ENCODE measurements around the gene CDR2L. TPM values are rescaled to one million over a fixed set of nuclear protein-coding genes. Genes with fewer than 3 reads are reported as not detected.

CDR2L gene
- total and polyA plus RNA-seq, 2 experiments from 2014 or later = 8.0 to 16.4 TPM

- Histone ChIP-seq H3K4me1 (ENCODE audit: low read depth) (no peaks in the 10 kb centered on the region), H3K27me3 (peaks cover 50% of the 10 kb centered on the region), H3K4me3 (no peak overlapping the region), H3K36me3 (no peaks in the 10 kb centered on the region), H3K27ac (no peak overlapping the region), H3K9me3 (ENCODE audit: low read depth) (no peaks in the 10 kb centered on the region)
- TF ChIP-seq CTCF (IDR thresholded peaks at IDR 0.05; ENCODE audit: low read depth, low read length) = no peak
- DNase-seq (ENCODE audit: low read depth in 1 of 2, low spot score in 1 of 2) = no peak
Measured at GRCh38 chr17:74950207-74950606, 37.2 kb upstream of the CDR2L start.

- no peaks in the 10 kb centered on the region for H3K4me1 ChIP-seq (ENCODE audit: low read depth)
- no peak overlapping the region for H3K27ac ChIP-seq
- peaks cover 47% of the 10 kb centered on the region for H3K27me3 ChIP-seq
- no peak for DNase-seq (ENCODE audit: low read depth in 1 of 2, low spot score in 1 of 2)
- no peaks in the 10 kb centered on the region for H3K36me3 ChIP-seq
- no peaks in the 10 kb centered on the region for H3K9me3 ChIP-seq (ENCODE audit: low read depth)
- no peak for TF ChIP-seq CTCF (IDR thresholded peaks at IDR 0.05; ENCODE audit: low read depth, low read length)
- no peak overlapping the region for H3K4me3 ChIP-seq
Measured at GRCh38 chr17:74951065-74951464, 36.4 kb upstream of the CDR2L start.

- no peak for TF ChIP-seq CTCF (IDR thresholded peaks at IDR 0.05; ENCODE audit: low read depth, low read length)
- no peak overlapping the region for H3K27ac ChIP-seq
- DNase-seq (ENCODE audit: low read depth in 1 of 2, low spot score in 1 of 2) = no peak
Measured at GRCh38 chr17:74951680-74952421, 35.6 kb upstream of the CDR2L start.

GRCh38 chr17:74952431-74953133, 34.9 kb upstream of the CDR2L start:
- no peak for DNase-seq (ENCODE audit: low read depth in 1 of 2, low spot score in 1 of 2)
- Histone ChIP-seq H3K9me3 (ENCODE audit: low read depth) (no peaks in the 10 kb centered on the region), H3K4me3 (no peak overlapping the region), H3K27ac (no peak overlapping the region), H3K27me3 (peaks cover 40% of the 10 kb centered on the region), H3K36me3 (no peaks in the 10 kb centered on the region), H3K4me1 (ENCODE audit: low read depth) (no peaks in the 10 kb centered on the region)
- TF ChIP-seq CTCF (IDR thresholded peaks at IDR 0.05; ENCODE audit: low read depth, low read length) = no peak

More at GRCh38 chr17:74951680-74952421, 35.6 kb upstream of the CDR2L start:
- Histone ChIP-seq H3K4me3 (no peak overlapping the region), H3K4me1 (ENCODE audit: low read depth) (no peaks in the 10 kb centered on the region), H3K36me3 (no peaks in the 10 kb centered on the region), H3K27me3 (peaks cover 40% of the 10 kb centered on the region), H3K9me3 (ENCODE audit: low read depth) (no peaks in the 10 kb centered on the region)

- Histone ChIP-seq H3K4me3 (no peak overlapping the region), H3K4me1 (ENCODE audit: low read depth) (no peaks in the 10 kb centered on the region), H3K27me3 (peaks cover 39% of the 10 kb centered on the region), H3K36me3 (no peaks in the 10 kb centered on the region), H3K9me3 (ENCODE audit: low read depth) (no peaks in the 10 kb centered on the region), H3K27ac (no peak overlapping the region)
- TF ChIP-seq CTCF (IDR thresholded peaks at IDR 0.05; ENCODE audit: low read depth, low read length) = no peak
- DNase-seq (ENCODE audit: low read depth in 1 of 2, low spot score in 1 of 2) = no peak
Measured at GRCh38 chr17:74953134-74953687, 34.2 kb upstream of the CDR2L start.

Data from cardiac muscle cell (in vitro differentiated cells and primary cell).